Bronchial epithelial cell (primary cell): ENCODE data around the gene SCO2. TPM values are rescaled to one million over a fixed set of nuclear protein-coding genes. Genes with fewer than 3 reads are reported as not detected.
"Not testable (repeated sequence)": the region's sequence is repeated elsewhere in the genome, so short reads cannot be mapped to it uniquely, and the experiment has no call there.

ENCODE experiments used
- DNase-seq: peaks from one replicate; pipeline ENCODE4 v3.0.0-alpha.2; 2010; ENCODE audit warnings: low read depth
- FAIRE-seq: peaks from 2 replicates; lab custom pipeline; 2011; peaks lifted over from hg19 to GRCh38; lab: Jason Lieb, UNC
- H3K27me3 ChIP-seq: 2 replicates; pipeline ENCODE4 v1.5.1; 2011; ENCODE audit warnings: low read length; ENCODE audit not compliant: control insufficient read depth, insufficient read depth
- H3K36me3 ChIP-seq: 2 replicates; pipeline ENCODE4 v1.5.1; 2011; ENCODE audit warnings: low read length; ENCODE audit not compliant: control insufficient read depth, insufficient read depth
- H3K4me3 ChIP-seq: 2 replicates; pipeline ENCODE4 v1.5.1; 2011; ENCODE audit warnings: mild to moderate bottlenecking, low read depth, low read length, control low read depth
- total RNA-seq: library from RNA; depleted of rRNA; stranded (reverse); fragments of >200 nt; gene quantifications from 2 replicates; pipeline ENCODE4 v1.2.1, GENCODE V29; 2014
- TF ChIP-seq, protein P1 (sequence below): IDR thresholded peaks from 2 replicates; pipeline ENCODE4 v1.5.1; 2011; ENCODE audit warnings: mild to moderate bottlenecking, moderate library complexity, low read length, control low read depth, inconsistent platforms; ENCODE audit not compliant: insufficient read depth, severe bottlenecking

The SCO2 gene
- total RNA-seq, 1 donor from 2014 or later: 2.1 TPM

DNA sequence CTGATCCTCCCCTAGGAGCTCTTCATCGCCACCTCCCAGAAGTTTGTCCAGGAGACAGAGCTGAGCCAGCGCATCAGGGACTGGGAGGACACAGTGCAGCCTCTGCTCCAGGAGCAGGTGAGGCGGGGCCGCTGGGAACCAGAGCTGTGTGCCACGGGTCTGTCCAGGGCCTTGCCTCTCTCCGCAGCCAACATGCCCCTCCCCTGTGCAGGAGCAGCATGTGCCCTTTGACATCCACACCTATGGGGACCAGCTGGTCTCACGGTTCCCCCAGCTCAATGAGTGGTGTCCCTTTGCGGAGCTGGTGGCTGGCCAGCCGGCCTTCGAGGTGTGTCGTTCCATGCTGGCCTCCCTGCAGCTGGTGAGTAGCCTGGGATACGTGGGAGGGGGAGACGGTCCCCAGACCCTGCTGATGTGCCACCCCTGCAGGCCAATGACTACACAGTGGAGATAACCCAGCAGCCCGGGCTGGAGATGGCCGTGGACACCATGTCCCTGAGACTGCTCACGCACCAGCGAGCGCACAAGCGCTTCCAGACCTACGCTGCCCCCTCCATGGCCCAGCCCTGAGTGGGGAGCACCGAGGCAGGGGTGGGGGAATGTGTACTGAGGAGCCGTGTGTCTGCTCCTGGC, 2.5 kb downstream of the SCO2 start:
- no peak for FAIRE-seq
- Histone ChIP-seq H3K27me3 (no peaks in the 10 kb centered on the region), H3K4me3 (no peak overlapping the region), H3K36me3 (peaks cover 14% of the 10 kb centered on the region)
- DNase-seq: no peak
- TF ChIP-seq, protein P1, sequence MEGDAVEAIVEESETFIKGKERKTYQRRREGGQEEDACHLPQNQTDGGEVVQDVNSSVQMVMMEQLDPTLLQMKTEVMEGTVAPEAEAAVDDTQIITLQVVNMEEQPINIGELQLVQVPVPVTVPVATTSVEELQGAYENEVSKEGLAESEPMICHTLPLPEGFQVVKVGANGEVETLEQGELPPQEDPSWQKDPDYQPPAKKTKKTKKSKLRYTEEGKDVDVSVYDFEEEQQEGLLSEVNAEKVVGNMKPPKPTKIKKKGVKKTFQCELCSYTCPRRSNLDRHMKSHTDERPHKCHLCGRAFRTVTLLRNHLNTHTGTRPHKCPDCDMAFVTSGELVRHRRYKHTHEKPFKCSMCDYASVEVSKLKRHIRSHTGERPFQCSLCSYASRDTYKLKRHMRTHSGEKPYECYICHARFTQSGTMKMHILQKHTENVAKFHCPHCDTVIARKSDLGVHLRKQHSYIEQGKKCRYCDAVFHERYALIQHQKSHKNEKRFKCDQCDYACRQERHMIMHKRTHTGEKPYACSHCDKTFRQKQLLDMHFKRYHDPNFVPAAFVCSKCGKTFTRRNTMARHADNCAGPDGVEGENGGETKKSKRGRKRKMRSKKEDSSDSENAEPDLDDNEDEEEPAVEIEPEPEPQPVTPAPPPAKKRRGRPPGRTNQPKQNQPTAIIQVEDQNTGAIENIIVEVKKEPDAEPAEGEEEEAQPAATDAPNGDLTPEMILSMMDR: no peak

DNA sequence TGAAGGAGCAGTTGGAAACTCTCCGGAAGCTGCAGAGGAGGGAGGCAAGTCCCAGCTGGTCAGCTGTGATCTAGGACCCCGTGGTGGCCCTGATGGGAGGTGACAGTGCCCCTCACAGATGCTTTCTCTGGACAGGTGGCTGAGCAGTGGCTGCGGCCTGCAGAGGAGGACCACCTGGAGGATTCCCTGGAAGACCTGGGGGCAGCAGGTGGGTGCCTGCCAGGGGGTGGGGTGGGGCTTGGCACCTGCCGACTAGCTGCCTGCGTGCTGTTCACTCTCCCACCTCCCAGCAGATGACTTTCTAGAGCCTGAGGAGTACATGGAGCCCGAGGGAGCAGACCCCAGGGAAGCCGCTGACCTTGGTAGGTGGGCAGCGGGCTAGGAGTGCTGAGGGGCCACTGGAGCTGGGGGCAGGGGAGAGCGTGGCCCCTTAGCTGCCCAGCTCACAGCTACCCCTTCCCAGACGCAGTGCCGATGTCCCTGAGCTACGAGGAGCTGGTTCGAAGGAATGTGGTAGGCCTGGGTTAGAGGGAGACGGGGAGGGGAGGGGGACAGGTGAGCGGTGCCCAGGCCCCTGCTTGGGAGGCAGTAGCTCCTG, 3.1 kb downstream of the SCO2 start:
- DNase-seq (no peak), FAIRE-seq (no peak)
- TF ChIP-seq, protein P1: no peak
- H3K4me3 ChIP-seq: no peak overlapping the region
- peaks cover 17% of the 10 kb centered on the region for H3K36me3 ChIP-seq
- no peaks in the 10 kb centered on the region for H3K27me3 ChIP-seq

DNA sequence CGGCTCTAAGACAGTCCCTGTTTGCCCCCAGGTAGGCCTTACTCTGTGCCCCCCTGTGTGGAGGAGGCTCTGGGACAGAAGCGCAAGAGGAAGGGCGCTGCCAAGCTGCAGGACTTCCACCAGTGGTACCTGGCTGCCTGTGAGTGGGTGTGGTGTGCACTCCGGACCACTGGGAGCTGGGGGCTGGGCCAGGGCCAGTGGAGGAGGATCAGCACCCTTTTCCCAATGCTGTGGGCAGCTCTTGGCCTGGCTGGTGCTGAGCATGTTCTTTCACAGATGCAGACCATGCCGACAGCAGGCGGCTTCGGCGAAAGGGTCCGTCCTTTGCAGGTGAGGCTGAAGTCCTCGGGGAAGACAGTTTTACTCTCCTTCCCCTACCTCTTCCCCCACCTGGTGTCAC, 3.7 kb downstream of the SCO2 start:
- FAIRE-seq: no peak
- no peak for DNase-seq
- no peak overlapping the region for H3K4me3 ChIP-seq
- peaks cover 19% of the 10 kb centered on the region for H3K36me3 ChIP-seq
- TF ChIP-seq, protein P1: no peak
- H3K27me3 ChIP-seq: no peaks in the 10 kb centered on the region

DNA sequence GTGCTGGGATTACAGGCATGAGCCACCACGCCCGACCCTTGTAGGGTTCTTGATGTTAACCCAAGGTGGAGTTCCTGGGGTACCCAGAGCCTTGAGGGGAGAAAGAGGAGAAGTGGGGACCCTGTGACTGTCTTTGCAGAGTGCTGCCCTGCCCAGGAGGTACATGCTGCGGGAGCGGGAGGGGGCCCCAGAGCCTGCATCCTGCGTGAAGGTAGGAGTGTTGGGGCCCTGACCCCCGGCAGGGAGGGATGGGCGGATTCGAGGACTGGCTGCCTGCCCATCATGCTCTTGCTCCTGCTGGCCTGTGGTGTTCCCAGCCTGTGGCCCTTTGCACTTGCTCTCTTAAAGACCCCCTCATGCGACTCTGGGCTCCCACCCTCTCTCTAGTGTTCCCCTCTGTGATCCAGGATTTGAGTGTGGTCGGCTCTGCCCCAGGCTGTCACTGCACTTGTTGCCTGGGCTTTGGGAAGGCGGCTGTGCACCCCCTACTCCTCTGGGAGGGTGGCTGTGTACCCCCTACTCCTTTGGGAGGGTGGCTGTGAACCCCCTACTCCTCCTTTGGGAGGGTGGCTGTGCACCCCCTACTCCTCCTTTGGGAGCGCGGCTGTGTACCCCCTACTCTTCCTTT, 4.5 kb downstream of the SCO2 start:
- peaks cover 23% of the 10 kb centered on the region for H3K36me3 ChIP-seq

DNA sequence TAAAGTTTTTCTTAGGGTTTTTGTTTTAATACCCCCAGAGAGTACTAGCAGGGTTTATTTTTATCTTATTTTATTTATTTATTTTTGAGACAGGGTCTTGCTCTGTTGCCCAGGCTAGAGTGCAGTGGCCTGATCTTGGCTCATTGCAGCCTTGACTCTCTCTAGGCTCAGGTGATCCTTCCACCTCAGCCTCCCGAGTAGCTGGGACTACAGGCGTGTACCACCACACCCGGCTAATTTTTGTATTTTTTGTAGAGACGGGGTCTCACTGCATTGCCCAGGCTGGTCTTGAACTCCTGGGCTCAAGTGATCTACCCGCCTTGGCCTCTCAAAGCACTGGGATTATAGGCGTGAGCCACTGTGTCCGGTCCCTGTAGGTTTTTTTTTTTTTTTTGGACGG, 5.2 kb downstream of the SCO2 start:
- H3K4me3 ChIP-seq, FAIRE-seq, DNase-seq, H3K27me3 ChIP-seq: not testable (repeated sequence)
- peaks cover 23% of the 10 kb centered on the region for H3K36me3 ChIP-seq

More for the DNA sequence above, 4.5 kb downstream of the SCO2 start:
- FAIRE-seq (peak; percentile 18), DNase-seq (no peak)
- H3K4me3 ChIP-seq: no peak overlapping the region
- H3K27me3 ChIP-seq: no peaks in the 10 kb centered on the region
- TF ChIP-seq, protein P1: no peak

DNA sequence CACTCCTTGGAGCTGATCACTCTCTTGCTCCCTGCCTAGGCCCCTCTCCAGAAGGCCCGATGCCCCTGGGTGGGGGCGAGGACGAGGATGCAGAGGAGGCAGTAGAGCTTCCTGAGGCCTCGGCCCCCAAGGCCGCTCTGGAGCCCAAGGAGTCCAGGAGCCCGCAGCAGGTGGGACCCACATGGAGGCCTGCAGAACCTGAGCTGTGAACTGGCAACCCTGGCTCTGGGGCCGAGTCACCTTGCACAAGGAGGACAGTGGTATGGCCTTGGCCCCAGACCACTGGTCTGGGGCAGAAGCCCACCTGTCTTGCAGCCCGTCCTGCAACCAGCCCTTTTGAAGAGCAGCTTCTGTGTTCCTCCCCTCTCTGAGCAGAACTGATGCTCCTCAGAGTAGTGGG, 6.2 kb downstream of the SCO2 start:
- Histone ChIP-seq H3K36me3 (peaks cover 22% of the 10 kb centered on the region), H3K27me3 (no peaks in the 10 kb centered on the region), H3K4me3 (no peak overlapping the region)
- TF ChIP-seq, protein P1: no peak
- DNase-seq (no peak), FAIRE-seq (no peak)
